ENCODE data around the gene TNFRSF6B. TPM values are rescaled to one million over a fixed set of nuclear protein-coding genes. Genes with fewer than 3 reads are reported as not detected.

Gene TNFRSF6B
- total RNA-seq, 1 donor from 2014 or later, result not detected

GRCh38 chr20:63698739-63699465 is 2.5 kb downstream of the TNFRSF6B start:
- Mint-ChIP-seq H3K27ac (no peak overlapping the region), H3K27me3 (no peaks in the 10 kb centered on the region), H3K36me3 (ENCODE audit: insufficient read depth) (no peaks in the 10 kb centered on the region), H3K9me3 (ENCODE audit: low read depth) (no peaks in the 10 kb centered on the region), H3K4me1 (ENCODE audit: low read depth) (no peaks in the 10 kb centered on the region), H3K4me3 (ENCODE audit: low read depth) (no peak overlapping the region)
- TF ChIP-seq CTCF (IDR thresholded peaks at IDR 0.05; ENCODE audit: unreplicated experiment), result no peak
- DNase-seq (ENCODE audit: low spot score, unreplicated experiment), result no peak

GRCh38 chr20:63699466-63700198 is 3.2 kb downstream of the TNFRSF6B start:
- no peak overlapping the region for H3K4me3 Mint-ChIP-seq (ENCODE audit: low read depth)
- no peaks in the 10 kb centered on the region for H3K36me3 Mint-ChIP-seq (ENCODE audit: insufficient read depth)
- no peaks in the 10 kb centered on the region for H3K9me3 Mint-ChIP-seq (ENCODE audit: low read depth)
- no peaks in the 10 kb centered on the region for H3K4me1 Mint-ChIP-seq (ENCODE audit: low read depth)
- TF ChIP-seq CTCF (IDR thresholded peaks at IDR 0.05; ENCODE audit: unreplicated experiment), result no peak
- no peak overlapping the region for H3K27ac Mint-ChIP-seq
- H3K27me3 Mint-ChIP-seq, result no peaks in the 10 kb centered on the region
- no peak for DNase-seq (ENCODE audit: low spot score, unreplicated experiment)

GRCh38 chr20:63700199-63701050 is 4.0 kb downstream of the TNFRSF6B start:
- H3K27me3 Mint-ChIP-seq, result no peaks in the 10 kb centered on the region
- H3K27ac Mint-ChIP-seq, result no peak overlapping the region
- no peaks in the 10 kb centered on the region for H3K9me3 Mint-ChIP-seq (ENCODE audit: low read depth)
- no peaks in the 10 kb centered on the region for H3K4me1 Mint-ChIP-seq (ENCODE audit: low read depth)
- no peak for TF ChIP-seq CTCF (IDR thresholded peaks at IDR 0.05; ENCODE audit: unreplicated experiment)
- no peak overlapping the region for H3K4me3 Mint-ChIP-seq (ENCODE audit: low read depth)
- peaks cover 3% of the 10 kb centered on the region for H3K36me3 Mint-ChIP-seq (ENCODE audit: insufficient read depth)
- no peak for DNase-seq (ENCODE audit: low spot score, unreplicated experiment)

GRCh38 chr20:63701051-63701328 is 4.5 kb downstream of the TNFRSF6B start:
- no peaks in the 10 kb centered on the region for H3K4me1 Mint-ChIP-seq (ENCODE audit: low read depth)
- no peak overlapping the region for H3K27ac Mint-ChIP-seq
- peaks cover 4% of the 10 kb centered on the region for H3K36me3 Mint-ChIP-seq (ENCODE audit: insufficient read depth)

More at GRCh38 chr20:63701051-63701328, 4.5 kb downstream of the TNFRSF6B start:
- no peak for TF ChIP-seq CTCF (IDR thresholded peaks at IDR 0.05; ENCODE audit: unreplicated experiment)
- H3K9me3 Mint-ChIP-seq (ENCODE audit: low read depth), result no peaks in the 10 kb centered on the region
- DNase-seq (ENCODE audit: low spot score, unreplicated experiment), result no peak
- no peak overlapping the region for H3K4me3 Mint-ChIP-seq (ENCODE audit: low read depth)
- no peaks in the 10 kb centered on the region for H3K27me3 Mint-ChIP-seq
